Nephron (organoid): ENCODE results near the gene SNAPC2.

Source experiments
- H3K27ac Mint-ChIP-seq, 3 experiments: 2 replicates each; pipeline ENCODE4 v1.8.0; 2020; ENCODE audit warnings: mixed read lengths in 3 of 3, mild to moderate bottlenecking in 2 of 3, moderate library complexity in 1 of 3
- H3K27me3 Mint-ChIP-seq: 2 replicates; pipeline ENCODE4 v1.8.0; 2021; ENCODE audit warnings: low read depth, mild to moderate bottlenecking, moderate library complexity, mixed read lengths
- H3K36me3 Mint-ChIP-seq: 2 replicates; pipeline ENCODE4 v1.8.0; 2020; ENCODE audit warnings: low read depth, mixed read lengths
- H3K4me1 Mint-ChIP-seq: 2 replicates; pipeline ENCODE4 v1.8.0; 2020; ENCODE audit warnings: mixed read lengths
- H3K4me3 Mint-ChIP-seq, 3 experiments: 2 replicates each; pipeline ENCODE4 v1.8.0; 2020; ENCODE audit warnings: mild to moderate bottlenecking in 3 of 3, mixed read lengths in 3 of 3, moderate library complexity in 2 of 3
- H3K9me3 Mint-ChIP-seq: 2 replicates; pipeline ENCODE4 v1.8.0; 2020; ENCODE audit warnings: mixed read lengths
- CTCF ChIP-seq, 3 experiments: fragments of 200-600 bp; sonication (generic); IDR thresholded peaks; one replicate each; pipeline ENCODE4 v1.5.0; 2021; ENCODE audit warnings: antibody characterized with exemption in 3 of 3; ENCODE audit not compliant: unreplicated experiment in 3 of 3

Gene SNAPC2

DNA sequence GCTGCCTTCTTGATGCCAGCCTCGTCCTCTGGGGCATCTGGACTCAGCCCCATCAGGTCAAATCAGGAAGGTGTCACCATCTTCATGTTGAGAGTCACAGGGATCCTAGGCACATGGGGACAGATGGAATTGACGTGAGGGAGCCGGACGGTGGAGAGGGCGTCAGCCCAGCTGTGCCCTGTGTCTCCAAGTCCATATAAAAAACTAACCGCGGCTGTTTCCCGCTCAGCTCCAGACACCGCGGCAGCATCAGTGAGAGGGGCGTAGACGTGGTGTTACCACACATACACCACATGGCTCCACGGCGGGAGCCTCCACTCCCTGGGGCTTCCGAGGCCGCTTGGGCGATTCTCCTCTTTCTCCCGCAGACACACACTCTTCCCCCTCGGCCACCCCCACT is 40.3 kb upstream of the SNAPC2 start:
- no peaks in the 10 kb centered on the region for H3K9me3 Mint-ChIP-seq
- H3K36me3 Mint-ChIP-seq = no peaks in the 10 kb centered on the region
- H3K4me3 Mint-ChIP-seq = no peak overlapping the region
- TF ChIP-seq CTCF (IDR thresholded peaks at IDR 0.05; ENCODE audit: unreplicated experiment in 3 of 3) = no peak
- H3K4me1 Mint-ChIP-seq = peaks cover 5% of the 10 kb centered on the region
- no peak overlapping the region for H3K27ac Mint-ChIP-seq
- peaks cover 21% of the 10 kb centered on the region for H3K27me3 Mint-ChIP-seq

DNA sequence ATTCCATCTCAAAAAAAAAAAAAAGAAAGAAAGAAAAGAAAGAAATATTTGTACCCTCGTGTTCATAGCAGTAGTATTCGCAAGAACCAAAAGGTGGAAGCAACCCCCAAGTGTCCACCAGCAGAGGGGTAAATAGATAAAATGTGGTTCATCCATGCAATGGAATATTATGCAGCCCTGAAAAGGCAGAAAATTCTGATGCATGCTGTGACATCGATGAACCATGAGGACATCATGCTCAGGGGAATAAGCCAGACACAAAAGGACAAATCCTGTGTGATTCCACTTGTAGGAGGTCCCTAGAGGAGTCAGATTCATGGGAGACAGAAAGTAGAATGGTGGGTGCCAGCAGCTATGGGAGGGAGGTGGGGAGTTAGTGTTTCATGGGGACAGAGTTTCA is 38.2 kb upstream of the SNAPC2 start:
- no peak overlapping the region for H3K4me3 Mint-ChIP-seq
- H3K9me3 Mint-ChIP-seq = no peaks in the 10 kb centered on the region
- TF ChIP-seq CTCF (IDR thresholded peaks at IDR 0.05; ENCODE audit: unreplicated experiment in 3 of 3) = no peak
- peaks cover 5% of the 10 kb centered on the region for H3K4me1 Mint-ChIP-seq
- no peak overlapping the region for H3K27ac Mint-ChIP-seq
- no peaks in the 10 kb centered on the region for H3K36me3 Mint-ChIP-seq
- peaks cover 14% of the 10 kb centered on the region for H3K27me3 Mint-ChIP-seq

DNA sequence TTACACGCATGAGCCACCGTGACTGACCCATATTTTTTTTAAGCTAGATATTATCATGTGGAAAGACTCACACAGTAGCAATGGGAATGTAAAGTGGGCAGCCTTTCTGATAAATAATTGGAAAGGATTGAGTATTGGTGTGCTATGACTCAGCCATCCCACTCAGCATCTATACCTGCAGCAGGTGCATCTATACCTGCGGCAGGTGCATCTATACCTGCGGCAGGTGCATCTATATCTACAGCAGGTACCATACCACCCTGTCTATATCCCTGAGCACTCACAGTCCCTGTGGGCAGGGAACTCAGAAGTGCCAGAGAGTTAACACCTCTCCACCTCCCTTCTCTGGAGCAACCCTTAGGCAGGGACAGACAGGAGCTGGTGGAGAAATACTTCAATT is 37.0 kb upstream of the SNAPC2 start:
- Mint-ChIP-seq H3K9me3 (no peaks in the 10 kb centered on the region), H3K27me3 (peaks cover 14% of the 10 kb centered on the region), H3K4me1 (no peaks in the 10 kb centered on the region), H3K4me3 (no peak overlapping the region), H3K27ac (no peak overlapping the region), H3K36me3 (no peaks in the 10 kb centered on the region)
- no peak for TF ChIP-seq CTCF (IDR thresholded peaks at IDR 0.05; ENCODE audit: unreplicated experiment in 3 of 3)

DNA sequence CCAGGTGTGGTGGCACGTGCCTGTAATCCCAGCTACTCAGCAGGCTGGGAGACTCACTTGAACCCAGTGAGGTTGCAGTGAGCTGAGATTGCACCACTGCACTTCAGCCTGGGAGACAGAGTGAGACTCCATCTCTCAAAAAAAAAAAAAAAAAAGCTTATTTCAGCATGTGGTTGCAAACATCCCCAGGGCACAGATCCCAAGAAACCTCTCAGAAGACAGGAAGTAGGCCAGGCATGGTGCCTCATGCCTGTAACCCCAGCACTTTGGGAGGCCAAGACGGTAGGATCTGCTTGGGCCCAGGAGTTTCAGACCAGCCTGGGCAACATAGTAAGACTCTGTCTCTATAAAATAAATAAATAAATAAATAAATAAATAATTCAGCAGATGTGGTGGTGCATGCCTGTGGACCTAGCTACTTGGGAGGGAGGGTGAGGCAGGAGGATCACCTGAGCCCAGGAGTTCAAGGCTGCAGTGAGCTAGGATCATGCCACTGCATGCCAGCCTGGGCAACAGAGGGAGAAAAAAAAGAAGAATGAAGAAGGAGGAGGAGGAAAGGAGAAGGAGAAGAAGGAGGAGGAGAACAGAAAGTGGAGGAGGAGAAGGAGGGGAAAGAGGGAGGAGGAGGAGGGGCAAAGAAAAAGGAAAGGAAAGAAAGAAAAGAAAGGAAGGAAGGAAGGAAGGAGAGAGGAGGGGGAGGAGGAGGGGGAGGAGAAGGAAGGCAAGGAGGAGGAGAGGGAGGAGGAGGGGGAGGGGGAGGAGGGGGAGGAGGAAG is 36.2 kb upstream of the SNAPC2 start:
- no peaks in the 10 kb centered on the region for H3K4me1 Mint-ChIP-seq
- H3K9me3 Mint-ChIP-seq = no peaks in the 10 kb centered on the region
- peaks cover 14% of the 10 kb centered on the region for H3K27me3 Mint-ChIP-seq
- H3K27ac Mint-ChIP-seq = no peak overlapping the region
- H3K36me3 Mint-ChIP-seq = no peaks in the 10 kb centered on the region
- TF ChIP-seq CTCF (IDR thresholded peaks at IDR 0.05; ENCODE audit: unreplicated experiment in 3 of 3) = no peak
- no peak overlapping the region for H3K4me3 Mint-ChIP-seq

- Mint-ChIP-seq H3K9me3 (no peaks in the 10 kb centered on the region), H3K27ac (no peak overlapping the region), H3K4me3 (peak overlapping the region in 1 of 3 experiments; percentile 6), H3K36me3 (no peaks in the 10 kb centered on the region), H3K27me3 (peaks cover 22% of the 10 kb centered on the region), H3K4me1 (no peaks in the 10 kb centered on the region)
- TF ChIP-seq CTCF (IDR thresholded peaks at IDR 0.05; ENCODE audit: unreplicated experiment in 3 of 3) = no peak
Measured at GRCh38 chr19:7885818-7886217, 34.3 kb upstream of the SNAPC2 start.
